NCI-H1930 (cell line): ENCODE data around the gene SETD5.

Experiments used
- DNase-seq, 2 experiments: peaks; one replicate each; lab custom pipeline; 2025; lab: John Stamatoyannopoulos, UW

The SETD5 gene

GRCh38 chr3:9512456-9513045 is 115.1 kb downstream of the SETD5 start:
- DNase-seq: no peak

- DNase-seq: no peak
Observed at GRCh38 chr3:9514306-9514705, 116.9 kb downstream of the SETD5 start.

GRCh38 chr3:9514956-9515355 is 117.5 kb downstream of the SETD5 start:
- DNase-seq: no peak

- DNase-seq: no peak
Observed at GRCh38 chr3:9525078-9525477, 127.7 kb downstream of the SETD5 start.
